Effector memory CD4-positive, alpha-beta T cell (primary cell): Measurements from ENCODE around the gene HNRNPC.
"Not testable (repeated sequence)": the region's sequence is repeated elsewhere in the genome, so short reads cannot be mapped to it uniquely, and the experiment has no call there.

Source experiments
- DNase-seq, 3 donors: peaks; one replicate each; pipeline ENCODE4 v3.0.0-alpha.2; 2020
- H3K27ac ChIP-seq: 2 replicates; pipeline ENCODE4 v1.7.0; 2013; ENCODE audit warnings: mild to moderate bottlenecking, low read length, moderate library complexity; ENCODE audit not compliant: insufficient read depth, poor library complexity, severe bottlenecking
- H3K27me3 ChIP-seq: replicated peaks from 2 replicates; pipeline ENCODE4 v1.7.0; 2013; ENCODE audit warnings: mild to moderate bottlenecking, low read length; ENCODE audit not compliant: insufficient read depth, control insufficient read depth, poor library complexity, severe bottlenecking
- H3K36me3 ChIP-seq: 2 replicates; pipeline ENCODE4 v1.7.0; 2013; ENCODE audit warnings: mild to moderate bottlenecking, low read length, moderate library complexity; ENCODE audit not compliant: control insufficient read depth, insufficient read depth
- H3K4me1 ChIP-seq: 2 replicates; pipeline ENCODE4 v1.7.0; 2013; ENCODE audit warnings: low read length, mild to moderate bottlenecking; ENCODE audit not compliant: control insufficient read depth, insufficient read depth, poor library complexity, severe bottlenecking
- H3K4me3 ChIP-seq: 2 replicates; pipeline ENCODE4 v1.7.0; 2013; ENCODE audit warnings: low read length, low read depth, mild to moderate bottlenecking; ENCODE audit not compliant: insufficient read depth, poor library complexity, severe bottlenecking
- H3K9me3 ChIP-seq: 2 replicates; pipeline ENCODE4 v1.7.0; 2013; ENCODE audit warnings: mild to moderate bottlenecking, low read length, moderate library complexity; ENCODE audit not compliant: control insufficient read depth
- total RNA-seq, 3 donors: gene quantifications; one replicate each; lab custom pipeline; 2026; lab: John Stamatoyannopoulos, UW

Gene HNRNPC
- total RNA-seq = 646 to 832 (median 691) reads per million in 3 donors

GRCh38 chr14:21269252-21270046 lies at the start of gene HNRNPC:
HNRNPC (minus strand) TSS chr14:21269442; CDS start chr14:21234193, 35,249 bp downstream.
- no peaks in the 10 kb centered on the region for H3K9me3 ChIP-seq
- H3K27ac ChIP-seq = peak within 1 kb of the TSS; percentile 96
- H3K27me3 ChIP-seq = no peaks in the 10 kb centered on the region
- peak within 1 kb of the TSS; percentile 88 for H3K4me3 ChIP-seq
- peak; percentile 100 for DNase-seq
- peaks cover 26% of the 10 kb centered on the region for H3K4me1 ChIP-seq
- peaks cover 9% of the 10 kb centered on the region for H3K36me3 ChIP-seq

GRCh38 chr14:21317398-21317797 lies 48.2 kb upstream of the HNRNPC start:
- H3K9me3 ChIP-seq = no peaks in the 10 kb centered on the region
- peaks cover 2% of the 10 kb centered on the region for H3K4me1 ChIP-seq
- DNase-seq = no peak
- H3K27ac ChIP-seq = no peak overlapping the region
- H3K27me3 ChIP-seq = no peaks in the 10 kb centered on the region
- no peaks in the 10 kb centered on the region for H3K36me3 ChIP-seq
- H3K4me3 ChIP-seq = no peak overlapping the region

- Histone ChIP-seq H3K27ac (no peak overlapping the region), H3K4me3 (no peak overlapping the region), H3K4me1 (peaks cover 3% of the 10 kb centered on the region), H3K9me3 (no peaks in the 10 kb centered on the region), H3K27me3 (no peaks in the 10 kb centered on the region), H3K36me3 (no peaks in the 10 kb centered on the region)
- no peak for DNase-seq
Observed at GRCh38 chr14:21313512-21313911, 44.3 kb upstream of the HNRNPC start.

GRCh38 chr14:21311614-21312013 lies 42.4 kb upstream of the HNRNPC start:
- Histone ChIP-seq H3K27me3 (no peaks in the 10 kb centered on the region), H3K4me3 (no peak overlapping the region), H3K27ac (no peak overlapping the region), H3K9me3 (no peaks in the 10 kb centered on the region), H3K4me1 (peaks cover 3% of the 10 kb centered on the region), H3K36me3 (no peaks in the 10 kb centered on the region)
- DNase-seq = no peak

GRCh38 chr14:21309956-21310355 lies 40.7 kb upstream of the HNRNPC start:
- Histone ChIP-seq H3K4me1 (peaks cover 3% of the 10 kb centered on the region), H3K4me3 (no peak overlapping the region), H3K27me3 (no peaks in the 10 kb centered on the region), H3K27ac (no peak overlapping the region), H3K36me3 (no peaks in the 10 kb centered on the region), H3K9me3 (no peaks in the 10 kb centered on the region)
- DNase-seq = no peak

GRCh38 chr14:21309238-21309636 lies 40.0 kb upstream of the HNRNPC start:
- Histone ChIP-seq H3K27ac (peak overlapping the region; percentile 51), H3K9me3 (no peaks in the 10 kb centered on the region), H3K4me1 (peaks cover 3% of the 10 kb centered on the region), H3K36me3 (no peaks in the 10 kb centered on the region), H3K27me3 (no peaks in the 10 kb centered on the region), H3K4me3 (peak overlapping the region; percentile 33)
- DNase-seq = no peak

- no peaks in the 10 kb centered on the region for H3K36me3 ChIP-seq
- DNase-seq = peak; percentile 67 to 78 (median 74)
- H3K27me3 ChIP-seq = no peaks in the 10 kb centered on the region
- H3K9me3 ChIP-seq = no peaks in the 10 kb centered on the region
- peak overlapping the region; percentile 51 for H3K27ac ChIP-seq
- H3K4me1 ChIP-seq = peaks cover 3% of the 10 kb centered on the region
- peak overlapping the region; percentile 33 for H3K4me3 ChIP-seq
Observed at GRCh38 chr14:21308479-21309237, 39.4 kb upstream of the HNRNPC start.

- DNase-seq = no peak
- peak overlapping the region; percentile 33 for H3K4me3 ChIP-seq
- peak overlapping the region; percentile 43 for H3K27ac ChIP-seq
- no peaks in the 10 kb centered on the region for H3K27me3 ChIP-seq
- H3K36me3 ChIP-seq = no peaks in the 10 kb centered on the region
- peaks cover 3% of the 10 kb centered on the region for H3K4me1 ChIP-seq
- H3K9me3 ChIP-seq = no peaks in the 10 kb centered on the region
Observed at GRCh38 chr14:21308132-21308478, 38.9 kb upstream of the HNRNPC start.

- Histone ChIP-seq H3K27me3 (no peaks in the 10 kb centered on the region), H3K36me3 (no peaks in the 10 kb centered on the region), H3K27ac (no peak overlapping the region), H3K4me3 (no peak overlapping the region), H3K9me3 (no peaks in the 10 kb centered on the region), H3K4me1 (peaks cover 3% of the 10 kb centered on the region)
- DNase-seq = no peak
Observed at GRCh38 chr14:21307637-21308036, 38.4 kb upstream of the HNRNPC start.

GRCh38 chr14:21302836-21303140 lies 33.5 kb upstream of the HNRNPC start:
- DNase-seq, H3K36me3 ChIP-seq, H3K9me3 ChIP-seq, H3K4me1 ChIP-seq, H3K4me3 ChIP-seq, H3K27me3 ChIP-seq, H3K27ac ChIP-seq: not testable (repeated sequence)
